GM19240 (cell line): ENCODE data around the gene FAM72A.
"Not testable (repeated sequence)": the region's sequence is repeated elsewhere in the genome, so short reads cannot be mapped to it uniquely, and the experiment has no call there.

ENCODE experiments used
- DNase-seq: peaks from one replicate; pipeline ENCODE4 v3.0.0; 2011; ENCODE audit warnings: low spot score; ENCODE audit not compliant: insufficient read length

FAM72A gene

DNA sequence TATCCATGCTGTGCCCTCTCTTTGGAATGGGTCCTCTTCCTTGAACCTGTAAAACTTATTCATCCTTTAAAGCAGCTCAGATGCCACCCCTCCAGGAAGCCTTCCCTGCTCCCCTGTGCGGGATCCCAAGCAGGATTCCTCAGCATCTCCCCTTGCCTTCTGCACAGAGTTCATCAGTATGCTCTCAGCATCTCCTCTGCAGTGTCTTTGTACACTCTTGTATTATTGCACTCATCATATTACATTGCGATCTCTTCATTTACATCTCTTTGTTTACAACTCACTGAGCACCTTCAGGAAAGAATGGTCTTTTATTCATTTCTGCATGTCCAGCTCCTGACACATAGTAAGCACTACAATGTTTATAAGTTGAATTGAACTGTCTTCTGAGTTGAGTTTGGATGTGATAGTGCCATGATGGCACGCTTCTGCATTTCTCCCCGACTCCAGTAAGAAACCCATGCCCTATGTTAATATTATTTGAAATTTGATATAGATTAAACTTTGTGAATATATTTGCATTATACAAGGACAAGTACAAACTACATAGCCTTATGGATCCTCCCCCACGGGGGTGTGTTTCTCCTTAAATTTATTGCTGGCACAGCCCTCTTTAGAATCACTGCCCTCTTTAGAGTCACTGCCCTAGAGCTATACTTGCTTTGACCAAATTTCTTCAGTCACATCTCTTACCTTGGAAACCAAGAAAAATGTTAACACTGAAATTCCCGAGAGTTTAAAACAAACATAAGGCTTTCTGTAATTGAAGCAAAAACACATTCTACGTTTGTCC, 13.2 kb upstream of the FAM72A start:
- DNase-seq, result not testable (repeated sequence)

DNA sequence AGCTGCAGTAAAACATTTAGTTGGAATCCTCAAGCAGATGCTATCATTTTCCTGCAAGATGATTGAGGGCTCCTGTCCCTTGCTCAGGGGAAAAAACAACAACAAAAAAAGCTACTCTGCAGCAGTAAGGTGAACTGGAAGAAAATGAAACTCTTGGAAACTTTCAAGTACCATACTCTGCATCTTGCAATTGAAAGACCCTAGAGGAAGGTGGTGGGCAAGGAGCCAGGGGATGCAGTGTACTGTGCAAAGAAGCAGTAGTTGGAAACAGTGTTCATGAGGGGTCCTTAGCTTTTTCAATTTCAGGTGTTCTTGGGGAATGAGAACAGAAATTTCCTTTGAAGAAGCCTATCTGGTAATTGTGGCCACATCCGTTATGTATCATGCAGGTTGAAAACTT, 8.2 kb upstream of the FAM72A start:
- DNase-seq, result not testable (repeated sequence)

DNA sequence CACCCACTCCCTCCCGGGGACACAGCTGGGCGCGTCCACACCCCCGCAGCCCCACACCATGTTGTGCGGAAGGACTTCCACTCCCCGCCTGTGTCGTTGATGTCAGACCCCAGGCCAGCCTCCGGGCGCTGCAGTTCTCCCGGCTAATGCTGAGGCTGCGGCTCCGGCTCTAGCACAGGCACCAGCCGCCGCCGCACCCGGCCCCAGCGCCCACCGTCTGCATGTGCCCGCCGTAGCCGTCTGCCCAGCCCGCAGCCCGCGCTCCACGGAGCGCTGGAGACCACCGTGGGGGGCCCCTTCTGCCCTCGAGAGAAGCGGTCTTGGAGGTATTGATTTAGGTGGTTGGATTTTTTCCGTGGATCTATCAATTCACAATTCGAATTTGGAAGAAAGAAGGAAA, 2.9 kb upstream of the FAM72A start:
- not testable (repeated sequence) for DNase-seq

DNA sequence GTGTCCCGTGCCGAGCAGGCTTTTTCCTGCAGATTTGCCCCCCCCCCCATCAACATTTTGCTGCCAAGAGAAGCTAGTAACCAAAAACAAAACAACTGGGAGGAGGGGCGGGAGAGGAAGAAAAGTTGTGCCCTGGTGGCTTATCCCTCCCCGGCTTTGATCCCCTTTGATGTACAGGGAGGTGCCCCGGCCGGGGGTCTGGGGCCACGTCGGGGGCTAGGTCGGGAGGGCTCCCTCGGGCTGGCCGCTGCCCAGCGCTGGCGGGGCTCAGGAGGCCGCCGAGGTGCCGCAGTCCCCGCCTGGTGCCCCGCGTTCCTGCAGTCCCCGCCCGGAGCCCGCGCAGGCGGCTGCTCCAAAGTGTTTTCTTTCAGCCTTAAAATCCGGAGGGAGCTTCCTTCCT, 2.2 kb upstream of the FAM72A start:
- DNase-seq, result not testable (repeated sequence)

DNA sequence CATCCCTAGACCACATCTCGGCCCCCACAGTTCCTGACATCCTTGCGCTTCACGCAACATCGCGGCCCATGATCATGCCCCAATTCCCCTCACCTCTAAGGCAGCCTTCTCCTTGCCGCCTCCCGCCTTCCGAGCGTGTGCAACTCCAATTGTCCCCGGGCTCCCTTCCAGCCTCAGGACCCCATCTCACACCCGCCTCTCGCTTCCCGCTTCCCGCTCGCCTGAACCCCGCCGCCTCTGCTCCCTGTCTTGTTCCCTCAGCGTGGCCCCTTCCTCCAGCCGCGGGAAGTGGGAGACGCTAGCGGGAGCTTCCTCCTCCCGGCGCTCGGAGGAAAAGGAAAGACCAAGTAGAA, 1.5 kb upstream of the FAM72A start:
- DNase-seq, result not testable (repeated sequence)

DNA sequence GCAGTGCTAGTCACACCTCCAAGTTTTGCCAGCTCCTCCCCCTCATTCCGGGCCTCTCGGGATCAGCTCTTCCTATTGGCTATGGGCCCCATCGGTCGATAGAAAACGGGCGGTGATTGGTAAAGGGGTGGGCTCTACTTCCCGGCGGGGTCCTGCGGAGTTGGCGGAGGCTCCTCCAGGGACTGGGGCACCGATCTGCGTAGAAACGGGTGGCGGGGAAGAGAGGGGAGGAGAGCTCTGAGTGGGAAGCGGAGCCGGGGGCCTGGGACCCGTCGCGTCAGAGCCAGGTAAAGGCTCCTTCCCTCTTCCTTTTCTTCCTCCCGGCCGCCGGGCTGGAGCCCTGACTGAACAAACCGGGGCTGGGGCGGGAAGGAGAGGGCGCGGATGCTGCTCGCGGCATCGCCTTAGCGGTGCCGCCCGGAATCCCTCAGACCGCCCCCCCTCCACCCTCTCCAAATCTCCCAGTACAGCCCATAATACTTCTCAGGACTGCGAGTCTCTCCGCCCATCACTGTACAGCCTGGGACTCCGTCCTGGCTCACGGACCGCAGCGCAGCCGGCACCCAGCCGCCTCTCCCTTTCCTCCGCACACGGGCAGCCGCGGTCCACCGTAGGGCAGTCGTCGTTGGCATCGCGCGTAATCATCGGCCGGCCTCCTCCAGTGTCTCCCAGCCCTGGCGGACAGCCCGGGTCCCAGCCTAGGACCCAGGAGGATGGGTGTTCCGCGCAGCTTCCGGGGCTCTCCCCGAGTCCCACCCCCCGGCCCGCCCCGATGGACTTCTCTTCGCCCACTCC, 922 bp upstream of the FAM72A start, which contains the start of gene SRGAP2:
Gene SRGAP2 (plus strand): TSS at position 178 of the 795 bp plus-strand sequence. CDS start 2,430 bp downstream, outside the sequence.
- not testable (repeated sequence) for DNase-seq

DNA sequence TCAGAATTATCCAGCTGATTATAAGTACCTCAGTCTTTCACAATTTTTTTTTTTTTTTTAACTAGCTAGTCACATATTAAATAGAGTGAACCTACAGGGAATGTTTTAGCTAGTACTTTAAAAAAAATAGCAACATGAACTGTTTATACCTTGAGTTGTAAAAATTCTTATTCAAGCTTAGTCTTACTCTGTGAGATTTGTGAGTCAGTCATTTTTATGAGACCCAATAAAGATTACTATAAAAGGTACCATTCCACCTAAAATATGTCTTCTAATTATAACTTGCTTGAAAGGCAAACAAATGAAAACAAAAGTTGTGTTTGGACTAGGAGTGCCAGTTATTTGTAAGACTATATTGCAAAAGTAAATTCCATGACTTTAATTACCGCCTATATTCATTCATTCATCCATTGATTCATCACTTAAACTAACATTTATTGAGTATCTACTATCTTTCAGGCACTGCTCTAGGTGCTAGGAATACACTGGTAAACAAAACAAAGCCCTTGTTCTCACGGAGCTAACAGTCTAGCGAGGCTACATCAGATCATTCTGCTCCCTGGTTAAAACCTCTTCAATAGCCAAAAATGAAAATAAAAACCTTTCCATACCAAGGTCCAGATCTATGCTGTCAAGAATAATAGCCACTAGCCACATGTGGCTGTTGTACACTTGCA, 5.8 kb downstream of the FAM72A start:
- not testable (repeated sequence) for DNase-seq

DNA sequence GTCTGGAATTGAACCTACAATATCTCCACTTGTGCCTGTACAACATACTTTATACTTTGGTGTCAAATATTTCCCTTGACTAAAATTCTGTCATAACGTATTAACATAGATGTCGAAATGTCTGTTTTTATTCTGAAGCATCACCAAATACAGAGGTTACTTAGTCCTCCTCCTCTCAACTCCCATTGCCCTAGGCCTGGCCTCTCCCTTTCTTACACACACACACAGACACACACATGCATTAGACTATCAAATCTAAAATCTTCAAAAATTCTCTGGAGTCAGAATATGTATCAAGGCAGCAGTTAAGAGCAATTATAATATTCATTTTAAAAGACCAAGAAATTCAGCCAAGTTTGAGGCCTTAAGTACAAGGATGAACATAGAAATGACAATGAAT, 7.5 kb downstream of the FAM72A start:
- DNase-seq, result not testable (repeated sequence)

DNA sequence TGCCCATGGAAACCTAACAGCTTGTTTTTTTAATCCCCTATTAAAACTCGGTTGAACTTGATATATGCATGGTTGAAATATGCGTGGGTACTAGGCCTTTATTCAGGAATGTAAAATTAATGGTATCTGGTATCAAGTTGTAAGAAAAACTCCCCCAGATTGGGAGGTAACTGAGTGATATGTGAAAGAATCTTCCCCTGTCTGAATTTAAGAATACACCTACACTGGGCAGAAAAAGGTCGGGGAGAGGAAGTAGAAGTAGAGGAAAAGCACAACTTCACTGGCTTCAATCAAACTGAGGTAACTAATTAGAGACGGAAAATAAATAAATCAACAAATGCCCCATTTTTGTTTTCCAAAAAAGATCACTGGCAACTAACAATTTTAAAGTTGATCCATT, 15.8 kb downstream of the FAM72A start:
- DNase-seq, result not testable (repeated sequence)

DNA sequence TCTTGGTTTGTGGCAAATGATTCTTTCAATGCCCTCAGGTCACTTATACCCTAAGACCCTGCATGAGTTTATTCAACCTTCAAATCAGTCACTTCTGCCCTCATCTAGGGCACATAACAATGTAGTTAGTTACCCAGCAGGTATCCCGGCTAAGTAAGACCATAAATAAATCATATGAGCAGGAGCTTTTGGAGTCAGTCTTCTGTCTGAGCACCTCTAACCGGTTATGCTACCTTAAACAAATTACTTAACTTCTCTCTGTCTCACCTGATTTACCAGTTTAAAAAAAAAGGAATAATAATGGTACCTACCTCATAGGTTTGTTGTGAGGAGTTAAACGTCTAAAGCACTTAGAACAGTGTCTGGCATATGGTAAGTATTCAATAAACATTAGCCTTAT, 16.9 kb downstream of the FAM72A start:
- not testable (repeated sequence) for DNase-seq

DNA sequence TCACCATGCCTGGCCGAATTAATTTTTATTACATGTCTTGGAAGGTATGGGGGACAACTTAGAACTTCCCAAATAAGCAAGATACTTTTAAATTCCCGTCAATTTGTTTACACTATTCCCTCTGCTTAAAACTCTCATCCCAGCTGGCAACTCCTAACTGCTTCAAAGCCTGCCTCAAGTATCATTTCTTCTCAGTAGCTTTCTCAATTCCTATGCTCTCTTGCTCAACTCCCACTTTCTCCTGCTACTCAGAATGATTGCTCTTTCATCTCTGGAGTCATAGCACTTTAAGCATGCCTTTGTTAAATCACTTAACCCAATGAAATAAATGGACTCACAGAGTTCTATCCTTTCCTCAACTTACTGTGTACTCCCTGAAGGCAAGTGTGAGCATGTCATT, 18.9 kb downstream of the FAM72A start:
- DNase-seq, result not testable (repeated sequence)

DNA sequence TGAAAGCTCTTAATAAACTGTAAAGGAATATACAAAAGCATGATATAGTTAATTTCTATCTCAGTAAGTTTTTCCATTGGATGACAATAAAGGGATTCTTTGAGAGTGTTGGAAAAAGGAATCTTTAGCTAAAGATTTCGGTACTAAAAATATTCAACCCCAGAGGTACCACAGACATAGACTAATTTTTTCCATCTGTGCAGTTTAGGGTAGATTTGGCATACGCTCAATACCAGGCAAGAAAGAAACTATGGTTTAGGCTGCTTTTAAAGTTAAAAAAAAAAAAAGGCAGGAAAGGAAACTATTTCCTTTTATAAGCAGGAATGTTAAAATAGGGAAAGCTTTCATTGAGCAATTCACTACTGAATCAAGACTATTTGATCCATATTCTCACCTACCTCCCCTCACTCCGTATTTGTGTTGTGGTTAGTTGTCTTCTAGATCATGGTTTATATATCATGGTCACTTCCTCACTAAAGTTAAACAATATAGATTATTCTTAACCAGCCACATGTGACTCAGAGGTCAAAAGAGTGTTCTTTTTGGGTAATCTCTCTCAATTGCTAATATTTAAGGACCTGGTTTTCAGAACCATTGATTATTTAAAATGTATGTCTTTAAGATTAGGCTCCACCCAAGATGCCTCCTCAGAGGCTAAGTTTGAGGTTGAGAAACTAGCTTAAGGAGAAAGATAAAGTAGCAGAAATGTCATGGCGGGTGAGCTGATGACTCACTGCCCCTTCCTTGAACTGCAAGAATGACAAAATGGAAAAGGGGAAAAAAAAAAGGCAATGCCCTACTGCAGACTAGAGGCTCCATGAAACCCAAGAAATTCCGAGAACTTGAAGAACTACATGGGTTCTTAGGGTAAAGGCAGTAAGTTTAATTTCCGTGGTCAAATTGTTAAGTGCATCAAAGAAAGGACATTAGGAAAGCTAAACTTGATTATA, 20.0 kb downstream of the FAM72A start:
- DNase-seq, result not testable (repeated sequence)

DNA sequence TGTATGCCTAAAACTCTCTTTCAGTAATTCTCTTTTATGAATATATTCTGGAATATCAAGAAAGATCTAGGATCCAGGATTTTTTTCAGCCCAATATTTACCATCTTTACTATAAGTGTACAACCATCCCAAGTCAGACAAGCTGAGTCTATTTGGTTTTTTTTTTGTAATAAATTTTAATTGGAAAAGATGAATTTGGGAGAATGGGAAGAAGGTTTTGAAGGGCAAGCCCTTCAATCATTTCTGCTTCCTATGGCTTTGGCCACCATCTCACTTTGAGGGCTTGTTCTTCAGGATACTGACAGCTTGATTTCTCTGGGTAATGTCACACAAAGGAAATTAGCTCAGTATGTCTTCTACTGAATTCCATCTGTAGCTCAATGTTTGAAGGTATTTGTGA, 23.0 kb downstream of the FAM72A start:
- DNase-seq, result not testable (repeated sequence)

DNA sequence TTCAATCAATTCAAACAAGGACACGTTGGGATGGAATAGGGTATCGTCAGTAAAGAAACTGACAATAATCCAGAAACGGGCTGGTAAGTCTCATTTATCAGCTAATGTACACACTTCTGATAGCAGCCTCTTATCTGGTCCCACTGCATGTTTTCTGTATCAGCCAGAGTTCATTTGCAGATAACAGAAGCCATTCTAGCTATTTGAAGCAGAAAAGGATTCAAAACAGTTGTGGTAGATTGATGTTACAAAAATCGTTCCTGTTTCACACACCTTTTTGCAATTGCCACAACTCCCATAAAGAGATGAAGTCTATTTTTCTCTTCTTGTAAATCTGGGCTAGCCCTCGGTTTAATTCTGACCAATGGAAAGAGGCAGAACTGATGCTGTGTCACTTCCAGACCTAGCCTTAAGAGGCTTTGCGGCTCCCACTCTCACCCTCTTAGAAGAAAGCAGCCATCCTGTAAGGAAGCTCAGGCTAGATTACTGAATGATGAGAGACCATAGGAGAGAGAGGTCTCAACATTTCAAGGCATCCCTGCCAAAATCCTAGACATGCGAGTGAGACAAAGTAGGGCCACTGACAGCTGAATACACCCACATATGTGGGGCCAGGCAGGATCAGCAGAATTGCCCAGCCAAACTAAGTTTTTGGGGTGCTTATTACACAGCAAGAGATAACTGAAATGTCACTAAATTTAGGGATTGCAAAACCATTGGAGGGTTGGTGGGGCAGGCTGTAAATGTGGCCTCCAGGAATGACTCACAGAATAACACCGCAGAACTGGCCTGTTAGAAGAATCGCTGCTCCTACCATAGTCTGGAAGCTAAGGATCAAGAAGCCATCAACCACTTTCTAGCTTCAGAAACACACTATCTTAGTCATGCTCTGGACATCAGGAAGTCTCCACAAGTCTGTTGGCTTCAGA, 24.3 kb downstream of the FAM72A start:
- DNase-seq, result not testable (repeated sequence)

DNA sequence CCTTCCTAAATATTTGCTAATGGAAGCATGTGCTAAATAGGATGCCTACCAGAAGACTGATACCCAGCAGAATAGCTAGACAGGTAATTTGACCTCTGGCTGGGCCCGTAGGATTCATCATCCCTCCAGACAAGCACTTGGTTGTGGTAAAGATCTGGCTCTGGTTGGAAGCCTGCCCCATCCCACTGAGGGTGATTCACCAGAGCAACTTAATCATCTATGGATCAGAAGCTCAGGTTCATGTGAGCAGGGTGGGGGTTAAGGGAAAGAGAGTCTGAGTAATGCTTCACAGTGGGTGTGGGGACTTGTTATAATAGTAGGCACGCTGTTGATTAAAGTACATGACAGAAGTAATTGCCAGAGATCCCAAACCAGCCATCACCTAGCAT, 26.5 kb downstream of the FAM72A start:
- not testable (repeated sequence) for DNase-seq

DNA sequence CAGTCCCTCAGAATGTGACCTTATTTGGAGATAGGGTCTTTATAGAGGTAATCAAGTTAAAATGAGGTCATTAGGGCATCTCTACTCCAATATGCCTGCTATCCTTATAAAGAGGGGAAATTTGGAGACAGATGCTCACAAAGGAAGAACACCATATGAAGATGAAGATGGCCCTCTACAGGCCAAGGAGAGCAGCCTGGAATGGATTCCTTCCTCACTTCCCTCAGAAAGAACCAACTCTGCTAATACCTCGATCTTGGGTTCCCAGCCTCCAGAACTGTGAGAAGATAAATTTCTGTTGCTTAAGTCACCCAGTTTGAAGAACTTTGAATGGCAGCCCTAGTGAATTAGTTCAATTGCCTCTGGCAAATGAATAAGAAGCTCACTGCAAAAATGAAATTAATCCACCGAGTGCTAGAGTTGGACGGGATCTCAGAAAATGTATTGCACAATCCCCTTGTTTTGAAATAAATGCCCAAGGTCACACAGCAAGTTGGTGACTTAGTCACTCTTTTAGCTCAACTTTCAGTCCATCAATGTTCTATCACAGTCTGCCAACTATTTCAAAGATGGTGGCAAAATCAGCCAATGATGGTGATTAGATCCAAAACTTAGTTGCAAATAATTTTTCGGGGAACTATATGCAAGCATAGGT, 27.1 kb downstream of the FAM72A start:
- not testable (repeated sequence) for DNase-seq

DNA sequence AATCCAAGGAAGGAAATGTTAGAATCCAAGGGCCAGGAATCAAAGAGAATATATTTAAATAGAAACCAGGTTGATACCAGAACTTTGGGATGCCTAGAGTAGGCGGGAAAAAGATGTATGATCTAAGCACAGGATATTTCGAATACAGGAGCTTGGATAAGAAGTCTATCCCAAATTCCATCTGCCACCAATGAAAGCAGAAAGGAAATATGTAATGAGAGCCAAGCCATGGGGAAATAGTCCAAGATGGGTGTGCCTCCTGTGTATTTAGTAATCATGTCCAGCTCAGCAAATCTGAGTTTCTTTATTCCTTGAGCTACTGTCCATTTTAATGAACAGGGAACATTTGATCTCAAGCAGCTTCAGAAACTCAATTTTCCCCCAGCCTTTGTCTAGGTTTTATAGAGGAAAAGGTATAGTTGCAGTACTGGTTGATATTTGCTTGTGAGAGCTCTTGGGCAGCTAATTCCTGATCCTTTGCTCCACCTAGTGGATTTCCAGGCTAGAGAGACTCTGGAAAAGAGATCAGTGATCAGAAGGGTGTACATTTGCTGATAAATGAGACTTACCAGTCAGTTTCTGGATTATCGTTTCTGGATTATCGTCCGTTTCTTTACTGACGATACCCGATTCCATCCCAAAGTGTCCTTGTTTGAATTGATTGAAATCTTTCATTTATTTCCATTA, 28.3 kb downstream of the FAM72A start:
- not testable (repeated sequence) for DNase-seq

DNA sequence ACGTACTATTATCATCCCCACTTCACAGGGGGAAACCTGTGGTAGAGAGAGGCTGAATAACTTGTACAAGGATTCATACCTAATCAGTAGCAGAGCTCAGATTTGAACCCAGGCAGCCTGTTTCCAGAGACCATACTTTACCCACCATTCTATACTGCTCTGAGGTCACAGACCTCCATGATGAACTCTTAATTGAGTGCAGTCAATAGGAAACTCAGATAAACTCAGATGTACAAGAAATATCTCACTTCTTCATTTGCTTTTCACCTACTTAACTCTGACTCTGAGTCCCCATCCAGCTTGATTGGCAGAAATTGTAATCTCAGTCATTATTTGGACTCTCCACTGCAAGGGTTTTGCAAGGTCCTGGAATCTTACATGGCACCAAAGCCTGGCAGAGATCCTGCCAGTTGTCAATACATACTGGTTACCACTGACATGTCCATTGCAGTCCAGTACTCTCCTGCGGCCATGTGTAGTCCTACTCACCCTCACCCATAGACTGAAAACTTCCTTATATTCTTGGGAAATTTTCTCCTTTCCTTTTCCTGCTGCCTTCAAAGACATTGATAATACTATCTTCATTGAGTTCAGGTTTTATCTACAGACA, 29.4 kb downstream of the FAM72A start:
- not testable (repeated sequence) for DNase-seq
